Astrocyte of the hippocampus (primary cell): ENCODE results near the gene DNAAF9.
A peak's percentile ranks its signal among the peaks of the same experiment; 100 is the strongest.
"Not testable (repeated sequence)": the region's sequence is repeated elsewhere in the genome, so short reads cannot be mapped to it uniquely, and the experiment has no call there.

ENCODE experiments used
- DNase-seq: peaks from one replicate; pipeline ENCODE4 v3.0.0; 2011; ENCODE audit warnings: low read depth, low spot score

Gene DNAAF9

GRCh38 chr20:3407040-3407770, at the start of gene DNAAF9:
Gene DNAAF9, minus strand, starts transcription at chr20:3407669. Its CDS starts 112 bp downstream, at chr20:3407557.
- DNase-seq = peak; percentile 80

GRCh38 chr20:3456648-3457047, 49.2 kb upstream of the DNAAF9 start:
- no peak for DNase-seq

GRCh38 chr20:3454831-3455230, 47.4 kb upstream of the DNAAF9 start:
- DNase-seq = peak; percentile 43

- peak; percentile 34 for DNase-seq
Measured at GRCh38 chr20:3452690-3453089, 45.2 kb upstream of the DNAAF9 start.

GRCh38 chr20:3452136-3452535, 44.7 kb upstream of the DNAAF9 start:
- no peak for DNase-seq

GRCh38 chr20:3449319-3449718, 41.9 kb upstream of the DNAAF9 start:
- DNase-seq = no peak

- DNase-seq = no peak
Measured at GRCh38 chr20:3447321-3447720, 39.9 kb upstream of the DNAAF9 start.

GRCh38 chr20:3446779-3447178, 39.3 kb upstream of the DNAAF9 start:
- DNase-seq = no peak

- DNase-seq = no peak
Measured at GRCh38 chr20:3436864-3437574, 29.6 kb upstream of the DNAAF9 start.

- DNase-seq = no peak
Measured at GRCh38 chr20:3434232-3434631, 26.8 kb upstream of the DNAAF9 start.

GRCh38 chr20:3433744-3434143, 26.3 kb upstream of the DNAAF9 start:
- DNase-seq = no peak

- DNase-seq = no peak
Measured at GRCh38 chr20:3432844-3433243, 25.4 kb upstream of the DNAAF9 start.

- DNase-seq = peak; percentile 80
Measured at GRCh38 chr20:3431109-3431508, 23.6 kb upstream of the DNAAF9 start.

GRCh38 chr20:3430376-3431069, 23.1 kb upstream of the DNAAF9 start:
- no peak for DNase-seq

- not testable (repeated sequence) for DNase-seq
Measured at GRCh38 chr20:3426766-3427165, 19.3 kb upstream of the DNAAF9 start.

GRCh38 chr20:3423126-3423525, 15.7 kb upstream of the DNAAF9 start:
- no peak for DNase-seq

- DNase-seq = no peak
Measured at GRCh38 chr20:3421985-3422384, 14.5 kb upstream of the DNAAF9 start.

- DNase-seq = no peak
Measured at GRCh38 chr20:3420211-3420707, 12.8 kb upstream of the DNAAF9 start.

GRCh38 chr20:3418161-3418560, 10.7 kb upstream of the DNAAF9 start:
- not testable (repeated sequence) for DNase-seq

- DNase-seq = no peak
Measured at GRCh38 chr20:3414122-3414521, 6.7 kb upstream of the DNAAF9 start.

GRCh38 chr20:3413393-3413889, 6.0 kb upstream of the DNAAF9 start:
- DNase-seq = no peak
